ENCODE measurements around the gene PEPD.

PEPD gene

DNA sequence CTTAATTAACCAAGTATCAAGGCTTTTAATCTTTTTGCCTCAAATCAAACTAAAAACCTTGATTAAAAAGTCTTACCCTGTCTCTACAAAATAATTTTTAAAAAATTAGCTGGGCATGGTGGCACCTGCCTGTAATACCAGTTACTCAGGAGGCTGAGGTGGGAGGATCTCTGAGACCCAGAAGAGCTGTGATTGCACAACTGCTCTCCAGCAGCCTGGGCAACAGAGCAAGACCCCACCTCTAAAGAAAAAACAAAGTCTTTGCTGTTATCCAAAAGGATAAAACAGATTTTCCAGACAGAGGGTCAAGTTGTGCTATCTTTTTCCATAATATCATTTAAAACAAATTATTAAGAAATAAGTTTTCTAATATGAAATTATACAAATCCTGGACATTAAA lies 174.9 kb downstream of the PEPD start:
- DNase-seq, result no peak

DNA sequence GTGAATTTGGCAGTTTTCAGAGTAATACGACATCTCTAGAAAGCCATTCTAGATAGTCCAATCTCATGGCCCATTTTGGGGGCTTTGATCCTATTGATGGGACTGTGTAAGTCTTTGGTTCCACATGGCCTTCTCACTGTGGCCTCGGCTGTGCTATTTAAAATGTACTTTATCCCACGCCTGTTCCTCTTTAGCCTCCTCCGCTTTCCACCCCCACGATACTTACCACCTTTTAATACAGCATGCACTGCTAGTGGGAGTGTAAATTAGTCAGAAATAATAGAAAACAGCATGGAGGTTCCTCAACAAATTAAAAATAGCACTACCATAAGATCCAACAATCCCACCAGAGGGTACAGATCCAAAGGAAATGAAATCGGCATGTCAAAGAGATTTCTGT lies 176.4 kb downstream of the PEPD start:
- no peak for DNase-seq

DNA sequence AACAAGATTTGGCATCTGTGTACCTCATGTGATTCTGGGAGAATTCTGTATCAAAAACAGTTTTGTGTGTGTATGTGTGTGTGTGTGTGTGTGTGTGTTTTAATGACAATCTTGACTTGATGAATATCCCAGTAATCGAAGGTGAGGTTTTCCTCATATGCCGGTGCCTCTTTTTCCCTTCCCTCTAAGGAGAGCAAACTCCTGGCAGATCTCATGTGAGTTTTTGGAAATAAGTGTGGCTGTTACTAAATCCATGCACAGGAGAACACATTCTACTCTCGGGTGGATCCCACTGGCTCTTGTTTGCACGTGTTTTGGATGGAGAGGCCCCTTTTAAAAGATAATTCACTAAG lies 177.0 kb downstream of the PEPD start:
- DNase-seq, result no peak

DNA sequence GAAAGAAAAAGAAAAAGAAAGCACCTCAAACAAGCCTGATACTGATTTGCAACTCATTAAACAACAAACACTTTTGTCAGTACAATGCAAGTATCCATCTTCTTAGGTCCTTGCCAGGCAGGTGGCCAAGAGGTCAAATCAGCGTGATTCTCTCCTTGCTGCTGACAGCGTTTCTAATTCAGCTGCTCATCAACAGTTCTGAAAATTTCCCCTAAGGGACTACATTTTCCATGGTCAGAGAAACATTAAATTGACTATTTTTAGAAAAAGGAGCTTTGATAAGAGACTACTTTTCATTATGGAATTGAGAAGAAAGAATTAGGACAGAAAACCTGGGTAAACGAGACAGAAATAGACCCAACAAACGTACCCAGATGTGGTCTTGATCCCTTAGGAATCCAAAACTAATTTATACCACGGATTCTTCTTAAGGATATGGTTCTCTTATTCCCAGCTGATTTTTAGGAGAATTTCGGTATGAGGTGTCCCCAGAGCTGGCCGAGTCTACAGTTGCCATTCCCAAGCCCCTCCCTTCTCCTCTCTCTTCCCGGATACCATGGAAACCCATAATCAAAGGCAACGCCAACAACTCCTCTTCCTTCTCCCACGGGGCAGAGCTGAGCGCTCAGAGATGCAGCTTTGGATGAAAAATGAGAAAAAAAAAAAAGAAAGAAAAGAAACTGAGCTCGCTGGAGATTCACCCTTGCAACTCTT lies 177.6 kb downstream of the PEPD start:
- DNase-seq, result no peak

DNA sequence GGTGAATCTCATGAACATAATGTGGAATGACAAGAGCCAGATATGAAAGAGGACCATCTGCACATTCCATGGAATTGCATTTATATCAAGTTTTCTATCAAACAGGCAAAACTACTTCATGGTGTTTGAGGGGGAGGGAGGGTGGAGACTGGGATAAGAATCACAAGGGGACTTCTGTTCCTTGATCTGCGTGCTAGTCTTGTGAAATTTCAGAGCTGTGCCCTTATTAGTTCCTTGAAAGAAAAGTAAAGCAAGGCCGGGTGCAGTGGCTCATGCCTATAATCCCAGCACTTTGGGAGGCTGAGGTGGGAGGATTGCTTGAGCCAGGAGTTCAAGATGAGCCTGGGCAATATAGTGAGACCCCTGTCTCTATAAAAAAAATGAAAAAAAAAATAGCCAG lies 178.3 kb downstream of the PEPD start:
- no peak for DNase-seq

DNA sequence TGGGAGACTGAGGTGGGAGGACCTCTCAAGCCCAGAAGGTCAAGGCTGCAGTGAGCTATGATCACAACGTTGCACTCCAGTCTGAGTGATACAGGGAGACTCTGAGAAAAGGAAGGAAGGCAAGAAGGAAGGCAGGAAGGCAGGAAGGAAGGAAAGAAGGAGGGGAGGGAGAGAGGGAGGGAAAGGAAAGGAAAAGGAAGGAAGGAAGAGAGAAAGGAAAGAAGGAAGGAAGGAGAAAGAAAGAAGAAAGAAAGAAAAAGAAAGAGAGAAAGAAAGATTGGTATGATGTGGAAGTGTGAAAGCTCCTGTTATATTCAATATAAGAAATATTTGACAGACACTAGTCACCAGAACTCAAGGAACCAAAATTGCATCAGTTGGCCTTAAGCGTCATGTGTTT lies 180.6 kb downstream of the PEPD start:
- DNase-seq, result no peak

DNA sequence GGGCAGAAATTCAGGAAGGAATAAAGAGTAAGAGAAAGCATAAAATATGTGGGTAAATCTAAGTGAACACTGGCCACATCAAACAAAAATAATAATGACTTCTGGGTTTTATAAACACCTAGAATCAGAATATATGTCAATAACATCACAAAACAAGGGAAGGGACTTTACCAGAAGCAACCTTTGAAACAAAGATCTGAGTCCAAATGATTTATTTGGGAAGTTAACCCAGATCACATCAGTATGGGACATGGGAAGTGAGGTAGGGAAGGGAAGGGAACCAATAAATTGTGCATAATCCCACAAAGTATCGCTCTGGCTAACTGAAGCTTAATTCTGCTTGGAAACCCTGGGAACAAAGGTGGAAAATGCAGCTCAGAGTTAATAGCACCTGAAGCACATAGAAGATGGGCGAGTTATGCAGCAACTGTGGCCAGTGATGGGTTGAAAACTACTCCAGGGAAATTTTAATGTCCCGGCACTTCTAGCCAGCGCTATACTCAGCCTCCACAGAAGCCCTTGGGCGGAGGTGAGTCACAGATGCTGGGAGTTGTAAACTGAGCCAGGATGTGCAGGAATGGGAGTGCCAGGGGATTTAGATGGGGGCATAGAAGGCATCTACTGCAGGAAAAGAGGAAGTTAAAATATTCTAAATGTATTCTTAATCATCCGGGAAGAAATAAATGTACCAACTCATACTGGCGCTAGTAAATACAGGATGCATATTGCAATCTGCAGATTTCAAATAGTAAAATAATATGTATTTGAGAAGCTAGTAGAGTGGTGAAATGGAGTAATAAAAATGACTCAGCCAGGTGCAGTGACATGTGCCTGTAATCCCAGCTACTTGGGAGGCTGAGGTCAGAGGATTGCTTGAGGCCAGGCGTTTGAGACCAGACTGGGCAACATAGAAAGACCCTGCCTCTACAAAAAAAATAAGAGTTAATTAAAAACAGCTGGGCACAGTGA lies 182.3 kb downstream of the PEPD start:
- DNase-seq, result no peak

Measured in NCI-H1417 treated with DMSO at 0.1 percent for 48 hours (cell line).